Stimulated activated CD8-positive, alpha-beta memory T cell treated with anti-CD3 and anti-CD28 coated beads, Interleukin-4, amount 100 ng/mL, for 1 hour (primary cell): ENCODE measurements around the gene RO60.
A peak's percentile ranks its signal among the peaks of the same experiment; 100 is the strongest.

ENCODE experiments used
- DNase-seq, 2 donors: peaks; one replicate each; pipeline ENCODE4 v3.0.0-alpha.2; 2020; ENCODE audit warnings: low read depth in 2 of 2, low spot score in 1 of 2

RO60 gene

DNA sequence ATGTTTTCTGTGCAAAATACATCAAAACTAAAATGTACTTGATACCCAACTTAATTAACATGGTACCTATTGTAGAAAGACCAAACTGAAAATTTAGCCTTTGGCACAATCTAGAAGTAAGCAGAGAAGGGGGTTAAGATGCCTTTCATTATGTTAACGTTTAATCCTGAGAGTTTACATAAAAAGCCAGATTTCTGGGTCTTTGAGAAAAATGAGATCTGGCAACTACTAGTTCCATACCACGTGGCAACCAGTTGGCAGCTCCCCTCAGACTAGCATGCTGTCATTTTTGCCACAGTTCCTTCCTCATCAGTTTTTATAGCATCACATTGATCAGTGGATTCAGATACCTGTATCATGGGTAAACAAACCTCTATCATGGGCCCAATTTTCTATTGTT, 1.5 kb downstream of the RO60 start:
- DNase-seq = no peak

DNA sequence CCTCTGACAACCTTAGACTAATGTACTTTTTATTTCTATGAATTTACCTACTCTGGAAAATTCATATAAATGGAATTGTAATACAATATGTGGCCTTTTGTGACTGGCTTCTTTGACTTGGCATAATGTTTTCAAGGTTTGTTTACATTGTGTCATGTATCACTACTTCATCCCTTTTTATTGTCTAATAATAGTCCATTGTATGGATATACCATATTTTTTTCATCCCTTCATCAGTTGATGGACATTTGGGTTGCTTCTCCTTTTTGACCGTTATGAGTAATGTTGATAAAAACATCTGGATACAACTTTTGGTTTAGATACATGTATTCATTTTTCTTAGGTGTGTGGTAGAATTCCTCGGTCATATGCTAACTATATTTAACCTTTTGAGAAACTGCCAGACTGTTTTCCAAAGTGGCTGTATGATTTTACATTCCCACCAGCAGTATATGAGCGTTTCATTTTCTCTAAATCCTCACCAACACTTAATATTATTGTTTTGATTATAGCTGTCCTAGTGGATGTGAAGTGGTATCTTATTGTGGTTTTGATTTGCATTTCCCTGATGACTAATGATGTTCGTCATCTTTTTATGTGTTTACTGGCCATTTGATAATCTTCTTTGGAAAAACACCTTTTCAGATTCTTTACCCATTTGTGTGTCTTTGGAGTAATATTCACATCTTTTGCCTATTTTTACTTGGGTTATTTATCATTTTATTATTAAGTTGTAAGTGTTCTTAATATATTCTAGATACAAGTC, 3.5 kb downstream of the RO60 start:
- no peak for DNase-seq

DNA sequence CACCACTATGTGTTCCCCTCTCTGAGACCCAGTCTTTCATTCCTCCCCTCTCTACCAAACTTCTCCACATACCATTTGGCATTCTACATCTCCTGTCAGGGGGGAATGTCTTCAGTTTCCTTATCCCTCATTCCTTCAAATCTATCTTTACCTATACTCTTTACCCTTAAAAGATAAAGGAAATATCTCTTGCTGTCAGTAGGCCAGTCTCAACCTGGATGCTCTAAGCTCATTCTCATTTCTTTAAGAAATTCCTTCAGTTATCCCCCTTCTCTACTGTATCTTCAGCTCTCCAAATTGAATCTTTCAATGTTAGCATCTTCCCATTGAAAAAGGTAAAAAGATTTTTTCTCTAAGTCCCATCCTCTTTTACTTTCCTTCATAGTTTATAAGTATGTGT, 6.5 kb downstream of the RO60 start:
- no peak for DNase-seq

DNA sequence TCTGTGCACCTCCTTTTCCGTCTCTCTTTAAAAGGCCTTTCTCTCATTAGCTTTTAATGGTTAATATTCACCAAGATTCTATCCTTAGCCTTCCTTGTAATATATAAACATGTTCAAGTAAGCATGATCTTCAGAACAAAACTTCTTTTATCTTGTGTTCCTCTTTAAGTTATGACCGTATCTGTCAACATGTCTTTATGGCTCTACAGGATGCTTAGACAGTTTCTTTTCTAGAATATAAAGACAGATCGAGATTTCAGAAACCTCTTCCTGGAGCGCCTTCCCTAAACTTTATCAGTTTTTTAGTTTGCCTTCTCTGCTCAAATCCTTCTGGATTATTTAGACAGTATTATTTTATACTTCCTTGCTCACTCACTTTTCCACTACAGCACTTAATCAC, 7.2 kb downstream of the RO60 start:
- no peak for DNase-seq

DNA sequence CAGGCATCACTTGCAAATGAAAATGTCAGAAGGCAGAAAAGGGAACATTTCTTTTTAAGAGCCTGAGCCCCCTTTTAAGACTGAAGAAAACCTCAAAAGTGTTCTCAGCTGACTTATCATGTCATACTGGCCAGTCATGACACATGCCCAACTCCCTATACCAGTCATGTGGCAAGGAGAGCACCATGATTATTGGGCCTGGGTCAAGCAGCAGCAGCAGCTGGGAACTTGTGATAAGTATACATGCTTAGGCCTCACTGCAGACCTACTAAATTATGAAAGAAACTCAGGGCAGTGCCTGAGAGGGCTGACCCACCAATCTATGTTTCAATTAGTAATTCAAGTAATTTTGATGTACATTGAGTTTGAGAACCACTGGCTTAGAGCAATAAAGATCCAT, 8.6 kb downstream of the RO60 start:
- DNase-seq = no peak

DNA sequence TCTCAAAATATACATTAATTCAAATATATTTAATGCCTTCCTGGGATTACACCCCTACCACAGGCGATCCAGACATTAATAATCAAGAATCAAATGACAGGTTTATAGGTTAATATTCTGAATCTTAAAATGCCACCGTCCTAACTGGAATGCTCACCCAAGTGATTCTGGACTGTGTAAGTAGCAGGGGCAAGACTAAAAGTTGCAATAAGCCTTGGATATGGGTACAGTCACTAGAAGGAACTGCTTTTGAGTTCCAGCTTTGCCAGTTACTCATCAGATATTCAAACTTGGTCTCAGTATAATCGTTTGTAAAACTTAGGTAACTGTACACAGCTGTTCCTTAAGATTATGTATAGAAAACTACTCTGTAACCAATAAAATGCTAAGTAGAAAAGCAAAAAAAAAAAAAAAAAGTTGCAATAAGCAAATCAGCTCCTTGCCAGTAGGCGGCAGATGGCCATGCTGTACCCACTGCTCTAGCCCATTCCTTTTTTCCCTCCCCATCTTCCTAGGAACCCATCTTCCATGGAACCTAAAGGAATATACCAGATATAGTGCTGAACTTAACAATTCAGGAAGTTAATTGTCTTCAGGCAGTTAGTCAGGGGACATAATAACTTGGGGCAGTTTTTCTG, 10.5 kb downstream of the RO60 start:
- no peak for DNase-seq

DNA sequence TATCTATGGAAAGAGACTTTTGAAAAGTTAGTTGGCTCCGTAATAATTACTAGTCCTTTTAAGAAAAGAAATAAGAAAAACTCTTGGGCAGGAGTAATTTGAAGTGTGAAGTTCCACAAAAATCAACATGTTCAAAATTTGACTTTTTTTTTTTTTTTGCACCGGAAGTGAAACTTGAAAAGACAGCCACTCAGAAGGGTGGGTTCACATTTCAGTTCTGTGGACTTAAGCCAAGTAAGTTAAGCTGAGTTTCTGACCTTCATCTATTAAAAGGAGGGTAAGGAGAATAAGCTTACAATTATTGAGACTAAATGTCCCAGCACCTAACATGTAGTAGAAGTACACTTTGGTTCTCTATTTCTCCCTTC, 11.0 kb downstream of the RO60 start:
- no peak for DNase-seq

DNA sequence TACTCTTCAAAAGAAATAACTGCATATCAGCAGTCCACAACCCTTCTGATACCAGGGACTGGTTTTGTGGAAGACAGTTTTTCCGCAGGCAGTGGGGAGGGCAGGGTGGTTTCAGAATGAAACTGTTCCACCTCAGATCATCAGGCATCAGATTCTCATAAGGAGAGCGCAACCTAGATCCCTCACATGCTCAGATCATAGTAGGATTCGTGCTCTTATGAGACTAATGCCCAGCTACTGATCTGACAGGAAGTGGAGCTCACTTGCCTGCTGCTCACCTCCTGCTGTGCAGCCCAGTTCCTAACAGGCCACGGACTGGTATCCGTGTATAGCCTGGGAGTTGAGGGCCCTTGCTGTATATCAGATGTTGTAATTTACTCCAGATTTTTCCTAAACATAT, 11.5 kb downstream of the RO60 start:
- no peak for DNase-seq

DNA sequence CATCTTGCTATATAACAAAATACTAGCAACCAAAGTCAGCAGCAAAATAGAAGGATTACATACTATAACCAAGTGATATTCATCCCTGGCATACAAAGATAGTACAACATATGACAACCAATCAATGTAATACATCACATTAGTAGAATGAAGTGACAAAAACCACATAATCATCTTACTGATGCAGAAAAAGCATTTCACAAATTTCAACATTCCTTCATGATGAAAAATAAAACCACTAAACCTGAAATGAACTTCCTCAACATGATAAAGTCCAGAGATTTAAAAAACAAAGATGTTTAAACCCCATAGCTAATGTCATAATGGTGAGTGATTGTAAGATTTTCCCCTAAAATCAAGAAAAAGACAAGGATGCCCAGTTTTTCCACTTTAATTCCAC, 18.6 kb downstream of the RO60 start:
- no peak for DNase-seq

DNA sequence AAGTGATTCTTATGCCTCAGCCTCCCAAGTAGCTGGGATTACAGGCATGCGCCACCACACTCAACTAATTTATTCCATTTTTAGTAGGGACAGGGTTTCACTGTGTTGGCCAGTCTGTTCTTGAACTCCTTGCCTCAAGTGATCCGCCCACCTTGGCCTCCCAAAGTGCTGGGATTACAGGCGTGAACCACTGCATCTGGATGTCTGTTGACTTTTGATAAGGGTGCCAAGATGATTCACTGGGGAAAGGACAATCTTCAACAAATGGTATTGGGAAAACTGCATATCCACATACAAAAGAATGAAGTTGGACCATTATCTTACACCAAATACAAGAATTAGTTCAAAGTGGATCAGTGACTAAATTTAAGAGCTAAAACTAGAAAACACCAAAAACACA, 19.8 kb downstream of the RO60 start:
- DNase-seq = no peak

DNA sequence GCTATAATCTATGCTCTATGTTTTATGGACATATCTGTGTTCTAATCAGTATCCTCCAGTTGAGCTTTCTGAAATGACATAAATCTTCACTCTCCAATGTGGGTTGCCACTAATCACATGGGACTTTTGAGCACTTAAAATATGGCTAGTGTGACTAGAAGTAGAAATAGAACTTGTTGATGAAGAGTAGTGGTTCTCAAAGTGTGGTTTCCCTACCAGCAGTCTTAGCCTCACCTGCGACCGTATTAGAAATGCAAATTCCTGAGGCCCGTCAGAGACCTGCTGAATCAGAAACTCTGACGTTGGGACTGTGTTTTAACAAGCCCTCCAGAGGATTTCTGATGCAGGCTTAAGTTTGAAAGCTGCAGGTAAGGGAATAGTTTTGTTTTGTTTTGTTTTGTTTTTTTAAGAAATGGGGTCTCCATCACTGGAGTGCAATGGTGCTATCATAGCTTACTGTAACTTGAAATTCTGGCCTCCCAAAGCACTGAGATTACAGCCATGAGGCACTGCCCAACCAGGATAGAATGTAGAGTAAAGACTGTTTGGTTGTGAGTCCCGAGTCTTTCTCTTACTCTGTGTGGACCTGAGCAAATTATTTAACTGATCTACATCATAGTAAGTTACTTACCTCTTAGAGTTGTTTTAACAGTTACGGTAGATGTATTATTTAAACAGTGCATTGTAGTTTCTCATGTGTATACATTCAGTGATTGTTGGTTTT, 24.1 kb downstream of the RO60 start:
- DNase-seq = no peak

DNA sequence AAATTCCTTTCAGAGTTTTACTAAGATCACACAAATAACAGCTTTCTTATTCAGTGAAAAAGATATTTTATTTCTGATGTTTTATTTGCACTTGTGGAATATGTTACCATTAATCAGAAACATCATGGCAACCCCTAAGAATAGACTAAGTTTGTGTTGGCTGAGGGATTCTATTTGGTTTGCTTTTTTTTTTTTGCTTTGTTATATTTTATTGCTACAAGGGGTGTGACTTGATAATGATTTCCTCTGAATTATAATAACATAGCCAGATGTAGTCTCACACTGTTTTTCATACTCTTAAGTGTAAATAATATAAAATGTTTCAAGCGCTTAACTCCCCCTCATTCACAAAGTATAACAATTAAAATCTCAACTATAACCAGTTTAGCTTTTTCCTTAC, 25.9 kb downstream of the RO60 start:
- DNase-seq = no peak

DNA sequence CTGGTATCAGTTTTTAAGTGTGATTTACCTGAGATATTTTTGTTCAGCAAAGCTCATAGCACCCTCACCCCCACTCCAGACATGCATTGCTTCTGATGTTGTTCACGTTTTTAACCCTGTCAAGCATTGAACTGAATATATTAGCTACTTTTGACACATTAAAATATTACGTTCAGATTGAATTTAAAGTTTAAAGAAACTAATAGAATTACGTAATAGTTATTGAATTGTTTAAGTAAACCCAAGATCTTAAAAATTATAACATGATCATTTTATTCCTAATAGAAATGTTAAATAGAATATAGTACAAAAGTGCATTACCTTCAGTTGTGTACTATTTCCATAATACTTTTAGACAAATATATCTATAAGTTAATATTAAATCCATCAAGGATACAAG, 26.9 kb downstream of the RO60 start:
- no peak for DNase-seq

DNA sequence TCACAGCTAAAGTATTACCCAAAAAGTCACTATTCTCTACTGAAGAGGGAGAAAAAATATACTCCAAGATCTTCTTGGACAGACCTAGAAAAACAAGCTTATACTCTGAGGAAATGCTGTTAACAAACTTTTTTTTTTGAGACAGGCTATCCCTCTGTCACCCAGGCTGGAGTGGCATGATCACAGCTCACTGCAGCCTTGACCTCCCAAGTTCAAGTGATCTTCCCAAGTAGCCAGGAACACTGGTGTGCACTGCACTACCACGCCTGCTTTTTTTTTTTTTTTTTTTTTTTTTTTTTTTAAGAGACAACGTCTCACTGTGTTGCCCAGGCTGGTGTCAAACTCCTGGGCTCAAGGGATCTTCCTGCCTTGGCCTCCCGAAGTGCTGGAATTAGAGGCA, 28.5 kb downstream of the RO60 start:
- DNase-seq = no peak

DNA sequence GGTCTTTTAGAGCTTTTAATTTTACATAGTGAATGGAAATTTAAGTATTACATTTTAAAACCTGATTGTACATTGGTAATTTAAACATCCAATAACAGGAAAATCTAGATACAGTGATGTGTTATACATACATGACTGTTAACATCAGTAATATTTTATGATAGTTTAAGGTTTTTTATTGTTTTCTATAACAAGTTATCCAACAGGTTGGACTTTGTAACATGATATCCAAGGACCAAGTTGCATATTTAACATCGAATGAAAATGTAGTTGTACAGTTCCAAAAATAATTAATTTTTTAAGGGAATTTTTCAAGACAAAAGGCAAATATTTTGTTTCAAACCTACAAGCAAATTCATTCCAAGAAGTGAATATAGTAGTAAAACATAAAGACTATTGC, 31.5 kb downstream of the RO60 start:
- DNase-seq = no peak

DNA sequence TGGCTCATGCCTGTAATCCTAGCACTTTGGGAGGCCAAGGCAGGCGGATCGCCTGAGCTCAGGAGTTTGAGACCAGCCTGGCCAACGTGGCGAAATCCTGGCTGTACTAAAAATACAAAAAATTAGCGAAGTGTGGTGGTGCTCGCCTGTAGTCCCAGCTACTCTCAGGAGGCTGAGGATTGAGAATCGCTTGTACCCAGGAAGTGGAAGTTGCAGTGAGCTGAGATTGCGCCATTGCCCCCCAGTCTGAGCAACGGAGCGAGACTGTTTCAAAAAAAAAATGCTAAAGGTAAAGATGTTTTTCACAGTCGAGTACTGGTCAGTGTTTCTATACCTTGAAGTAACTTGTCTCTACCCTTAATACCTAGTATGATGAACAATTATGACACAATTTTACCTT, 34.7 kb downstream of the RO60 start:
- no peak for DNase-seq

DNA sequence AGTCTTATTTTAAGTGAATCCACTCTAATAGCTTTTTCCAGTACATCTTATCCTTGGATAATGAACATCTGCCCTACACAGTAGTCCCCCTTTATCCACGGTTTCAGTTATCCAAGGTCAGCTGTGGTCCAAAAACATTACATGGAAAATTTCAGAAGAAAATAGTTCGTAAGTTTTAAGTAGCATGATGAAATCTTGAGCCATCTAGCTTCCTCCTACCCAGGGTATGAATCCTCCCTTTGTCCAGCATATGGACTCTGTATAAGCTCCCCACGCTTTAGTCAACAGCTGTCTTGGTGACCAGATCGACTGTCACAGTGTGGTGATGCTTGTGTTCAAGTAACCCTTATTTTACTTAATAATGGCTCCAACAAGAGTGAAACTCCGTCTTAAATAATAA, 43.2 kb downstream of the RO60 start:
- no peak for DNase-seq

DNA sequence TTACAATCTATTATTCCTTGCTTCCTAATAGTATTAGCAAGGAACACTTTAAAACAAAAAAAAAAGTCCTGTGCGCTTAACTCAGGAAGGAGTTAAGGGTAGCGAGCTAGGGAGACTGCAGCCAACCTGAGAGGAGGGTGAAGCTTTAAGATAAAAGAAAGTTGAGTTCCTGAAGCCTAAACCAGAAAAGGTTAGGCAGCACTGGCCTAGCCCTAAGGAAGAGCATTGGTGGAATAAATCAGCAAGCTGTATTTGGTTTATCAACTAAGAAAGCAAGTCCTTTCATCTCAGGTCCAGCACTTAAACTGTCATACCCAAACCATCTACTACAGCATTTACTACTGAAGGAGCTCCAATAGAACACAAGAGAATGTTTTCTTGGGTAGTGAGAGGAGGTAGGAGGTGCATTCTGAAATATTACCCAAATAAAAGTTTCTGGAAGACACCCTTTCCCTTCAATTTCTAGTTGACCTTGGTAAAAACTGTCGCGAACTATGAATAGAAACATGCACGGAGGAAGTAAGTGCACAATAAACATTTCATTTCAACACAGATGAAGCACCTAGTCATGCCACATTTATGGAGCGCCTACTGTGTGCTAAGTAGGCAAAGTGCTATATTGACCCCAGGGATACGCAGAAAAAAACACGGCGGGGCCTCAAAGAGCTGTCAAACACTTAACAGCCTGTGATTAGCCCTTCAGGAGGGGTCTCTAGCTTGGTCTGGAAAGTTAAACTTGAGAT, 44.5 kb downstream of the RO60 start:
- DNase-seq = no peak

DNA sequence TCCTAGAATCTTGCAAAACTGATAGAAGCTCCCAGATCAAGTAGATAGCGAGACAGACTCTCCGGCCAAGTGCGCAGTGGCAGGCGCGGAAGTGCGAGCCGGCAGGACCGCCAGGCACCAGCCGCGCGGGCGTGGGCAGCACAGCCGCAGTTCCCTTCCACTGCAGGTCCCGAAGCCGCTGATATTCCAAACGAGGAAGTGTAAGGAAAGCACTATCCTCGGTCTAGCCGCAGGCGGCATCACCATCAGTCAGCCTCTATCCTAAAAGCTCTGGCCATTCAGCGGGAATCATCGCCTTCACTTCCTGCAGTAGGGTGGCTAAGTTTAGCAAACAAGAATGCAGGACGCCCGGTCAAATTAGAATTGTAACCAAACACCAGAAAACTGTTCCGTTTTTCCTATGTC, 45.1 kb downstream of the RO60 start:
- DNase-seq = no peak

DNA sequence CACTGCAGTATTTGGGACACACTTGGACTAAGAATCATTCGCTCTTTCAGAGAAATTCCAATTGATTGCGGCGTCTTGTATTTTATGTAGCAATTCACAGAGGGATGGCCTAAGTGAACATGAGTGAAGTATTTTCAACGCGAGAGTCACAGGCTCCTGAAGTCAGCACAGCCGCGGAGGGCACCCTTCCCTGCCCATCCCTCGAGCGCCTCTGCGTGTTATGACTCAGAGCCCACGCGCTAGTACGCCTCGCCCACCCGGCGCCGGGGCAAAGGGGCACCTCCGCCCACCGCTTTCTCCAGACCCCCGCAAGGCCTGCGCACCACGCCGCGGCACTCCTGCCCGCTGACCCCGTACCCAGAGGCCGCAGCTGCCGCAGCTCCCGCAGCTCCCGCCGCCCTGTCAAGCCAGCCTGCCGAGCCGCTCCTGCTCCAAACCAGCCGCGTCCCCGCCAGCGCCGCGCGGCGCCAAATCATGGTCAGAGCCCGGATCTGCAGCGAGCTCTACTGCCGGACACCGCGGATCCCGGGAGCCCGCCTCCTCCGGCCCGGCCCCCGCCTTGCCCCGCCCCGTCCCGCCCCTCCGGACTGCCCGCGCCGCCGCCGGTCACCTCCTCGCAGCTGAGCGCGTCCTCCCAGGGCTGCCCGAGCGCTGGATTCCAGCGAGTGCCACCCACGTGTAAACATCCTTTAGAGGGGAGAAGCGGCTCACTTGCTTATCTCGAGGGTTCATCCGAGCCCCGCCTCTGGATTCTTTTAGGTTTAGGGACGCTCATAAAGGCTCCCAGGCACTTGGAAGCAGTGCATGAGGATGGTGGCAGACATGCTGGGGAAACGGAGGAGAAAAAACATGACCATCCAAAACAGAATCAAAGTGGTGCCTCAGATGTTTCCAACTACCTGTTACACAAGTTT, 45.8 kb downstream of the RO60 start, which contains the start of gene GLRX2:
GLRX2 (minus strand) TSS at position 508 of the 914 bp plus-strand sequence; CDS start at position 476, 32 bp downstream.
- peak; percentile 26 to 43 for DNase-seq

DNA sequence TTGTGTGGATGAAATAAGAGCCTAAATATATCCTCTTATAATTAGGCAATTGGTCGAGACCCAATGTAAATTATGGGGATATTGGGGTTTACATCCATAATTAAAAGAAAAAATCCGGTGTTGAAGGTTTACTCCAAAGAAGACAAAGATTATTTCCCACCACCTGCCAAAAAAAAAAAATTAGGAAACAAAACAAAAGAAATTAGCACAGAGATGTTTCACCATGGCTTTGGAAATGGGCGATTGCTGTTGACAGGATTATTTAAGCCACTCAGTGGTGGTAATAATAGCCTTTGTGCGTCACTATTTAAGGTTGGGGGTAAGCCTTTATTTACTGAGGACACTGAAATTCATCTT, 46.4 kb downstream of the RO60 start:
- DNase-seq = no peak
